Measurements from ENCODE around the gene ITGB3.

DNA sequence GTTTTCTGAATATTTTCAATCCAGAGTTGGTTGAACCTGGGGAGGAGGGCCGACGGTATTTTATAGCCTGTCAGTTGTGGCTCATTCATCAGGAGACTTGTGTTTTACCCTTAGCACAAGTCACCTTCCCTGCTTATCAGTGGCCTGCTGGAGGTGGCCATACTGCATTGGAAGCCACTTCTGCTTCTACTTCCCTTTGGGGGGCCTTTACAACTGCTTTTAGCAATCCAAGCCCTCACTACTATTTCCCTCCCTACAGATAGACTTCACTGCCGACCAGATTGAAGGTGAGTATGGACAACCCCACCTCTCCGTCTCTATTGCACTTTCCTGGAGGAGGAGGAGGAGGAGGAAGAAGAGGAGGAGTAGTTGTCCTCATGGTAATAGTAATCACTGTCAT, 40.1 kb upstream of the ITGB3 start:
- TF ChIP-seq, protein P1, sequence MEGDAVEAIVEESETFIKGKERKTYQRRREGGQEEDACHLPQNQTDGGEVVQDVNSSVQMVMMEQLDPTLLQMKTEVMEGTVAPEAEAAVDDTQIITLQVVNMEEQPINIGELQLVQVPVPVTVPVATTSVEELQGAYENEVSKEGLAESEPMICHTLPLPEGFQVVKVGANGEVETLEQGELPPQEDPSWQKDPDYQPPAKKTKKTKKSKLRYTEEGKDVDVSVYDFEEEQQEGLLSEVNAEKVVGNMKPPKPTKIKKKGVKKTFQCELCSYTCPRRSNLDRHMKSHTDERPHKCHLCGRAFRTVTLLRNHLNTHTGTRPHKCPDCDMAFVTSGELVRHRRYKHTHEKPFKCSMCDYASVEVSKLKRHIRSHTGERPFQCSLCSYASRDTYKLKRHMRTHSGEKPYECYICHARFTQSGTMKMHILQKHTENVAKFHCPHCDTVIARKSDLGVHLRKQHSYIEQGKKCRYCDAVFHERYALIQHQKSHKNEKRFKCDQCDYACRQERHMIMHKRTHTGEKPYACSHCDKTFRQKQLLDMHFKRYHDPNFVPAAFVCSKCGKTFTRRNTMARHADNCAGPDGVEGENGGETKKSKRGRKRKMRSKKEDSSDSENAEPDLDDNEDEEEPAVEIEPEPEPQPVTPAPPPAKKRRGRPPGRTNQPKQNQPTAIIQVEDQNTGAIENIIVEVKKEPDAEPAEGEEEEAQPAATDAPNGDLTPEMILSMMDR (IDR thresholded peaks at IDR 0.05; ENCODE audit: borderline replicate concordance, extremely low read depth, low read length, poor library complexity, severe bottlenecking) = no peak
- TF ChIP-seq EZH2 (IDR thresholded peaks at IDR 0.05; ENCODE audit: borderline replicate concordance, low read depth, low read length, severe bottlenecking) = no peak
